ENCODE results near the gene ZNF532.

DNA sequence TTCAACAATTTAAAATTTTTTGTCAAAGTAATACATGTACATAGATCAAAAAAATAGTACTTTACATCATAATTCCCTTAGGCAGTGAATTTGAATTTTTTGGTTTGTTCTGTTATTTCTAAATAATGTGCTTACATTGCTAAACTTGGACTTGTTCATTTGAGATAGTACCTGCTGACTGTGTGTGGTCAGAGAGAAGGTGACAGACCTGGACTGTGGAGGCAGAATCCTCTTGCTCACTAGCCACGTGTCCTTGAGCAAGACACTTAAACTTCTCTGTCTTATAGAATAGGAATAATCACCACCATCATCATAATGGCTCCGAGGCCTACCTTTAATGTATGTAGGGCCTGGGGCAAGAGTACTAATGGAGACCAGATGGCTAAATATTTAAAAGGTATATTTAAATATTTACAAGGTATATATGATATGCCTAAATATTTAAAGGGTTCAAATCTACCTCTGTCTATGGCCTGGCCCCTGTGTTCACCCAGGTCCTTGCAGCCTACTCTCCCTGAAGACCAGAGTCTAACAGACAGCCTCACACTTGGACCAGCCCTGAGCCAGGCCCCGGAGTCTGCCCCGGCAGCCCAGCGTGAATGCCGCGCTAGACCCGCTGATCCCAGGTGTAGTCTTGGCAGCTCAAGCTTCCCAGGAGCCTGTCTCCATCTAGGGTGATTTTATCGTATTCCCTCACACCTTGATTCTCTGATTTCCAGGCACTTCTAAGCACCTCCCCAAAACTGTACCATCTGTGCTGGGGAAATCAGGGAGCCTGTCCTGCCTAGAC lies 33.5 kb downstream of the ZNF532 start:
- TF ChIP-seq CTCF (IDR thresholded peaks at IDR 0.05), result no peak
- TF ChIP-seq POLR2A (IDR thresholded peaks at IDR 0.05), result no peak

Measured in Peyer's patch (tissue), 4 donors.